NB4 (cell line): Measurements from ENCODE around the gene FNTB.

Source experiments
- DNase-seq: peaks from one replicate; pipeline ENCODE4 v3.0.0; 2010; ENCODE audit warnings: low read depth
- H3K4me3 ChIP-seq: one replicate; pipeline ENCODE4 v1.5.1; 2011; ENCODE audit warnings: mild to moderate bottlenecking, low read depth, low read length, moderate library complexity
- MYC ChIP-seq: IDR thresholded peaks from 2 replicates; pipeline ENCODE4 v1.6.1; 2011; ENCODE audit warnings: low read depth, low read length
- POLR2A ChIP-seq: IDR thresholded peaks from 2 replicates; pipeline ENCODE4 v1.6.1; 2011; ENCODE audit warnings: mild to moderate bottlenecking; ENCODE audit not compliant: insufficient read length; ENCODE audit errors: extremely low read depth
- TF ChIP-seq, protein P1 (sequence below): IDR thresholded peaks from 2 replicates; pipeline ENCODE4 v1.6.1; 2011; ENCODE audit warnings: low read depth, low read length
- TF ChIP-seq, protein P2 (sequence below): IDR thresholded peaks from one replicate; pipeline ENCODE4 v1.5.1; 2012; ENCODE audit warnings: low read depth, low read length

The FNTB gene

DNA sequence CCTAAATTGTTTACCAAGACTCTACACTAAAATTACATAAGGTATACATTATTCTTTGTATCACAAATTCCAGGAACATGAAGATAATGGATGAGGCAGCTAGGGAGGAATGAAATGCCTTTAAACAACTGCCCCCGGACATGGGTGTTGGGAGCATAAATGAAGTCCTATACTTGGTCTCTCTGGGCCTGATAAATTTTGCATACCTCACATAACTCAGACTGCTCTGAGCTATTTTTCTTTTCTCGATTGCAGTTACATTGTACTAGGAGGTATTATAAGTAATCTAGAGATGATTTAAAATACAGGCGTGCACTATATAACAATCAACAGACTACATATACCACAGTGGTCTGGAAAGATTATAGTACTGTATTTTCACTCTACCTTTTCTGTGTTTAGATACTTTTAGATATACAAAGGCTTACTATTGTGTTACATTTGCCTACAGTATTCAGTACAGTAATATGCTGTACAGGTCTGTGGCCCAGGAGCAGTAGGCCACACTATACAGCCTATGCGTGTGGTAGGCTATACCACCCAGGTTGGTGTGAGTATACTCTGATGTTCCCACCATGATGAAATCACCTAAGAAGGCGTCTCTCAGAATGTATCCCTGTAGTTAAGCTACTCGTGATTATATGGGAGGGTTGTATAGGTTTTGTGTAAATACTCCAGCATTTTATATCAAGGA lies 14.3 kb downstream of the FNTB start:
- DNase-seq, result no peak
- no peak for TF ChIP-seq POLR2A
- TF ChIP-seq, protein P1, sequence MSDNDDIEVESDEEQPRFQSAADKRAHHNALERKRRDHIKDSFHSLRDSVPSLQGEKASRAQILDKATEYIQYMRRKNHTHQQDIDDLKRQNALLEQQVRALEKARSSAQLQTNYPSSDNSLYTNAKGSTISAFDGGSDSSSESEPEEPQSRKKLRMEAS, result no peak
- no peak for TF ChIP-seq MYC
- TF ChIP-seq, protein P2, sequence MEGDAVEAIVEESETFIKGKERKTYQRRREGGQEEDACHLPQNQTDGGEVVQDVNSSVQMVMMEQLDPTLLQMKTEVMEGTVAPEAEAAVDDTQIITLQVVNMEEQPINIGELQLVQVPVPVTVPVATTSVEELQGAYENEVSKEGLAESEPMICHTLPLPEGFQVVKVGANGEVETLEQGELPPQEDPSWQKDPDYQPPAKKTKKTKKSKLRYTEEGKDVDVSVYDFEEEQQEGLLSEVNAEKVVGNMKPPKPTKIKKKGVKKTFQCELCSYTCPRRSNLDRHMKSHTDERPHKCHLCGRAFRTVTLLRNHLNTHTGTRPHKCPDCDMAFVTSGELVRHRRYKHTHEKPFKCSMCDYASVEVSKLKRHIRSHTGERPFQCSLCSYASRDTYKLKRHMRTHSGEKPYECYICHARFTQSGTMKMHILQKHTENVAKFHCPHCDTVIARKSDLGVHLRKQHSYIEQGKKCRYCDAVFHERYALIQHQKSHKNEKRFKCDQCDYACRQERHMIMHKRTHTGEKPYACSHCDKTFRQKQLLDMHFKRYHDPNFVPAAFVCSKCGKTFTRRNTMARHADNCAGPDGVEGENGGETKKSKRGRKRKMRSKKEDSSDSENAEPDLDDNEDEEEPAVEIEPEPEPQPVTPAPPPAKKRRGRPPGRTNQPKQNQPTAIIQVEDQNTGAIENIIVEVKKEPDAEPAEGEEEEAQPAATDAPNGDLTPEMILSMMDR, result no peak
- H3K4me3 ChIP-seq, result no peak overlapping the region

DNA sequence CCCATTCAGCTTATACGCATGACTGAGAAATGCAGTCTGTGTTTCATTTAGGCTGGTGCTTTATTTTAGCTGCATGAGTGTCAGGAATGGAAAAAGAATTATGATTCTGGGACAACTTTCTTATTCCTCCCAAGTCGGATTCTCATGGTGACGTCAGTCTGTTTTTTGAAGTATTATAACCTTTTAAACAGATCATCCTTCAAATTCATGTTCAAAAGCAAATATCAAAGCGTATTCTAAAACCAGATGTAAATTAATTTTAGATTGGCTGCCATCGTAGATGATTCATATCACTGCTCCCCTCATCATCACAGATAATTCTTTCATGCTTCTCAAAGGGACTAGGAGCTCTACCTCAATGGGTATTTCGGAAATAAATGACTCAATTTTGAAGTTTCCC lies 15.0 kb downstream of the FNTB start:
- TF ChIP-seq, protein P2, result no peak
- TF ChIP-seq POLR2A, result no peak
- TF ChIP-seq MYC, result no peak
- TF ChIP-seq, protein P1, result no peak
- no peak overlapping the region for H3K4me3 ChIP-seq
- DNase-seq, result no peak

DNA sequence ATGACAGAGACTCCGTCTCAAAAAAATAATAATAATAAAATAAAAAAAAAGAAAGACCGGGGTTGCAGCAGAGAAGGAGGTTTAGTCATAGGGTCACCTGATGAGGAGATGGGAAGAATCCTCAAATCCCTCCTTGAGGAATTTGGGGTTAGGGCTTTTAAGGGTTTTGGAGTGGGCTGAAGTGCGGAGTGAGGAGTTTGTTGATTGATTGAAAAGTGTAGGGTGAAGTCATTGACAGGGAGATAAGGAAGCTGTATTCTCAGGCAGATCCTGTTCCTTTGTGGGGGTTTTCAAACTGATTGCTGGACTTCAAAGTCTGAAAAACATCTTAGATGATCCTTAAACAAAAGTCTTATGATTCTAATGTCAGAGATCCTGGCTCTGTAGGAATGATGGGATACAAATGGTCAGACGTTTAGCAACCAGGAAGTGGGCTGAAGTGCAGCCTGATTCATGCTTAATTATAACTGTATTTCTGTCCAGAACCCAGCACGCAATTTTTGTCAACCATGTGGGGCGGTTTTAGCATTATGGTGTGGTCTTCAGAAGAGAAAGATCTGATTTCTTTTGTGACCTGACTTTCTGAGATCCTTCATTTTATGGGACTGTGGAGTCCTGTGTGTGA lies 16.0 kb downstream of the FNTB start:
- DNase-seq, result peak; percentile 53
- H3K4me3 ChIP-seq, result no peak overlapping the region
- no peak for TF ChIP-seq MYC
- TF ChIP-seq, protein P1, result no peak; the same call in 1 of the 2 replicates
- TF ChIP-seq POLR2A, result no peak
- TF ChIP-seq, protein P2, result no peak

DNA sequence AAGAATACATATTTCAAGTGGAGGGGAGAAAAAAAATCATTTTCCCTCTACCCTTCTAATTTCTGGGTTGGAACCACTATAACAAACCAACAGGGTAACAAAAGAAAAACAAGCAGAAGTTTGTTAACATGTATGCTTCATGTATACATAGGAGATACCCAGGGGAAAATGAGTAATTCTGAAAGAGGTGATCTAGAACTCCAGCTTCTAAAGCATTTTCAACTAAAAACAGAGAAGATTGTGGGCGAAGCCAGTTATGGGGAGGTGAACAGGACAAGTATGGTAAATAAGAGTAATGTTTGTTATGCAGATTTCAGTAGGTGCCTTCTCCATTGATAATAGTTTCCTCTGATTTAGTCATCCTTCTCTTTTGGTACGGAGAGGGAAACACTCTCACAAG lies 16.7 kb downstream of the FNTB start:
- no peak for DNase-seq
- H3K4me3 ChIP-seq, result no peak overlapping the region
- TF ChIP-seq MYC (no peak), POLR2A (no peak)
- TF ChIP-seq, protein P2, result no peak
- TF ChIP-seq, protein P1, result no peak

DNA sequence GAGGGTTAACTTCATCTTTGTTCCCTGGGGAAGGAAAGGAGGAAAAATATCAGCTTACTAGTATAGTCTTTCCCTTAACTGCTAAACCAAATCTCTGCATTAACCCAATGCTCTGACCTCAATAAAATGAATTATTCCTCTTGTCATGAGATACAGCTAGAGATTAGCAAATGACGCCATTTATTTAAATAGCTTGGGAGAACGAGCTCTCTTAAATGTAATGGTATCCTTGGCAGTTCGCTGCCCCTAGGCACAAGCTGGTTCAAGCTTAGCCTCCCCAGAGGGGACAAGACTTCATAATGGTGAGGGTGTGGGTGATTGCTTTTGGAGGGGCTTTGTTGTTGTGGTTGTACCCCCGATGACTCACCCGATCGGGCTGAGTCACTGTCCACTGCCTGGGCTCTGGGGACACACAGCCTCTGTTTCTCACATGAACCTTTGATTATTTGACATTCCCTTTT lies 19.6 kb downstream of the FNTB start:
- DNase-seq, result peak; percentile 53
- no peak overlapping the region for H3K4me3 ChIP-seq
- TF ChIP-seq, protein P1, result no peak
- TF ChIP-seq MYC (no peak), POLR2A (no peak)
- TF ChIP-seq, protein P2, result no peak
